Small intestine (tissue), 7 donors: ENCODE measurements around the gene THSD7A. TPM values are rescaled to one million over a fixed set of nuclear protein-coding genes. Genes with fewer than 3 reads are reported as not detected.

ENCODE experiments used
- DNase-seq, 2 donors: peaks; one replicate each; pipeline versions ENCODE4 v3.0.0 to v3.0.0-alpha.2; 2013
- FAIRE-seq: peaks from 2 replicates; lab custom pipeline; 2012; peaks lifted over from hg19 to GRCh38; lab: Jason Lieb, UNC
- H3K27ac ChIP-seq, 3 donors: one replicate each; pipeline ENCODE4 v1.5.1; 2013; ENCODE audit warnings: low read length in 2 of 3, mild to moderate bottlenecking in 2 of 3, control low read depth in 1 of 3, inconsistent platforms in 1 of 3, low read depth in 1 of 3, moderate library complexity in 1 of 3
- H3K27me3 ChIP-seq, 3 donors: one replicate each; pipeline ENCODE4 v1.6.1; 2013; ENCODE audit warnings: low read length in 3 of 3, inconsistent platforms in 1 of 3; ENCODE audit not compliant: control insufficient read depth in 3 of 3, insufficient read depth in 3 of 3
- H3K36me3 ChIP-seq, 3 donors: one replicate each; pipeline ENCODE4 v1.6.1; 2013; ENCODE audit warnings: low read length in 3 of 3, inconsistent platforms in 1 of 3, low read depth in 1 of 3, mild to moderate bottlenecking in 1 of 3, moderate library complexity in 1 of 3; ENCODE audit not compliant: control insufficient read depth in 3 of 3, insufficient read depth in 2 of 3
- H3K4me1 ChIP-seq, 3 donors: one replicate each; pipeline ENCODE4 v1.6.1; 2013; ENCODE audit warnings: low read length in 2 of 3, inconsistent platforms in 1 of 3, low read depth in 1 of 3, mild to moderate bottlenecking in 1 of 3, moderate library complexity in 1 of 3; ENCODE audit not compliant: control insufficient read depth in 3 of 3, insufficient read depth in 2 of 3
- H3K4me3 ChIP-seq, 3 donors: one replicate each; pipeline ENCODE4 v1.5.1; 2013; ENCODE audit warnings: low read length in 3 of 3, control low read depth in 1 of 3, inconsistent platforms in 1 of 3, low read depth in 1 of 3, mild to moderate bottlenecking in 1 of 3, moderate library complexity in 1 of 3
- H3K9me3 ChIP-seq, 2 donors: one replicate each; pipeline ENCODE4 v1.6.1; 2013; ENCODE audit warnings: low read depth in 1 of 2, low read length in 1 of 2; ENCODE audit not compliant: control insufficient read depth in 2 of 2, insufficient read depth in 1 of 2
- WGBS, 3 donors: extraction: QIAGEN DNeasy Blood & Tissue Kit; methylation state at CpG; one replicate each; pipeline ENCODE4 v1.1.7; 2013; 5-methylcytosine and 5-hydroxymethylcytosine counted together
- polyA plus RNA-seq, 4 donors: library from polyadenylated mRNA; stranded (reverse) in 3 of 4; unstranded in 1 of 4; fragments of 200-250 nt in 3 of 4; fragments of 120-200 nt in 1 of 4; gene quantifications; one replicate each; pipeline versions ENCODE4 v1.2.1 to v1.2.3, GENCODE V29; 2013
- donor health status: healthy with polysubstance abuse.
- donor health status: control.
- donor health status: control.
- donor health status: Bipolar disorder and iron deficiency.
- donor health status: healthy.

THSD7A gene
- polyA plus RNA-seq, 4 donors: 1.1 to 3.5 TPM; not detected in 2

DNA sequence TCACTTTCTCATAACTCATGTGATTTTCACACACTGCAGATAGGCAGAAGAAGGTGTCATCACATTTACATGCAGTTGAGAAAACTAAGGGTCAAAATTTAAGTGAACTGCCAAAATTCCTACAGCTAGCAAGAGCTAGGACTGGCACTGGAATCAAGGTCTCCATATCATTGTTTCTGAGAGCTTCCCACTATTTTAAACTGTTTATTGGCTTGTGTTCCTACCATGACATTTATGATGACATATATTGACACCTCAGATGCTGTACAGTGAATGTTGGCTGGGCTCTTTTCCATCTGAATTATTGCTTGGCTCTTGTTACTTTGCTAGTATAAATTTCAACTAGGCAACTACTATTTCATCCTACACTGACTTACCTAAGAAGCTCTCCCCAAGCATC is 2.0 kb downstream of the THSD7A start:
- no peak for FAIRE-seq
- no peaks in the 10 kb centered on the region for H3K4me1 ChIP-seq
- DNase-seq: no peak
- no peaks in the 10 kb centered on the region for H3K9me3 ChIP-seq
- no peak overlapping the region for H3K27ac ChIP-seq
- no peak overlapping the region for H3K4me3 ChIP-seq
- H3K27me3 ChIP-seq: peaks cover 0 to 26% (median 0%) of the 10 kb centered on the region in 3 donors
- no peaks in the 10 kb centered on the region for H3K36me3 ChIP-seq

- H3K9me3 ChIP-seq: no peaks in the 10 kb centered on the region
- DNase-seq (no peak), FAIRE-seq (no peak)
- WGBS, 3 donors: 95 to 96% (median 96%) methylated on average over 11 of the region's 11 CpGs
- H3K27me3 ChIP-seq: no peaks in the 10 kb centered on the region
- H3K36me3 ChIP-seq: no peaks in the 10 kb centered on the region
- no peak overlapping the region for H3K4me3 ChIP-seq
- no peaks in the 10 kb centered on the region for H3K4me1 ChIP-seq
- H3K27ac ChIP-seq: no peak overlapping the region
Measured at GRCh38 chr7:11819947-11820346, 12.1 kb downstream of the THSD7A start.

- Histone ChIP-seq H3K4me1 (no peaks in the 10 kb centered on the region), H3K27me3 (no peaks in the 10 kb centered on the region), H3K4me3 (no peak overlapping the region), H3K36me3 (no peaks in the 10 kb centered on the region), H3K27ac (no peak overlapping the region), H3K9me3 (no peaks in the 10 kb centered on the region)
- FAIRE-seq (no peak), DNase-seq (no peak)
- 87 to 89% (median 88%) methylated on average over 5 of the region's 5 CpGs for WGBS, 3 donors
Measured at GRCh38 chr7:11819271-11819670, 12.7 kb downstream of the THSD7A start.

DNA sequence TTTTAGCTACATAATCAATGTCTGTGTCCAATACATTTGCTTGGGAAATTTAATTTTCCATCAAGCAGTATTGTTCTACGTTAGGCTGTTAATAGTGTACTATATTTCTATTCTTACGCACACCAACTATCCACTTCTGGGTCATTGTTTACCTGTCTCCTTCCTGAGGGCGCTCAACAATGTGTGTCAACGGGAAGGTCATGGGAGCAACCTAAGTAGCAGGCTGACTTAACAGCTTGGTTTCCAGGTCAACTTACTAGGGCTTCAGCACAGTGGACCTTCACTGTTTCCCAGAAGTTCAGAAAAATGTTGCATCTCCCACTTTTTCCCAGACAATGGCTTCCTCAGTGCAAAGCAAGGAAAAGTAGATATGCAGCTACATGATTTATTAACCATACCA is 13.7 kb downstream of the THSD7A start:
- H3K9me3 ChIP-seq: no peaks in the 10 kb centered on the region
- DNase-seq: no peak
- no peaks in the 10 kb centered on the region for H3K4me1 ChIP-seq
- WGBS, 3 donors: 71 to 77% (median 76%) methylated on average over 4 of the region's 4 CpGs
- H3K4me3 ChIP-seq: no peak overlapping the region
- H3K27ac ChIP-seq: no peak overlapping the region
- no peaks in the 10 kb centered on the region for H3K27me3 ChIP-seq
- no peak for FAIRE-seq
- no peaks in the 10 kb centered on the region for H3K36me3 ChIP-seq

GRCh38 chr7:11817111-11817740 is 14.8 kb downstream of the THSD7A start:
- FAIRE-seq (no peak), DNase-seq (peak in 1 of 2 donors; percentile 35)
- Histone ChIP-seq H3K27ac (no peak overlapping the region), H3K4me3 (no peak overlapping the region), H3K36me3 (no peaks in the 10 kb centered on the region), H3K9me3 (no peaks in the 10 kb centered on the region), H3K4me1 (no peaks in the 10 kb centered on the region), H3K27me3 (no peaks in the 10 kb centered on the region)
- WGBS, 3 donors: 12 to 41% (median 23%) methylated on average over 4 of the region's 4 CpGs

- Histone ChIP-seq H3K36me3 (no peaks in the 10 kb centered on the region), H3K4me1 (no peaks in the 10 kb centered on the region), H3K9me3 (no peaks in the 10 kb centered on the region), H3K4me3 (no peak overlapping the region), H3K27me3 (no peaks in the 10 kb centered on the region), H3K27ac (no peak overlapping the region)
- FAIRE-seq (no peak), DNase-seq (no peak)
Measured at GRCh38 chr7:11811709-11812108, 20.3 kb downstream of the THSD7A start.

- Histone ChIP-seq H3K9me3 (no peaks in the 10 kb centered on the region), H3K4me3 (no peak overlapping the region), H3K4me1 (no peaks in the 10 kb centered on the region), H3K27me3 (no peaks in the 10 kb centered on the region), H3K36me3 (no peaks in the 10 kb centered on the region), H3K27ac (no peak overlapping the region)
- 66 to 81% (median 76%) methylated on average over 4 of the region's 4 CpGs for WGBS, 3 donors
- FAIRE-seq: no peak
- DNase-seq: no peak
Measured at GRCh38 chr7:11810043-11810625, 21.9 kb downstream of the THSD7A start.

- WGBS, 3 donors: 72 to 85% (median 73%) methylated on average over 2 of the region's 2 CpGs
- no peak for DNase-seq
- H3K4me1 ChIP-seq: no peaks in the 10 kb centered on the region
- H3K9me3 ChIP-seq: no peaks in the 10 kb centered on the region
- H3K27me3 ChIP-seq: no peaks in the 10 kb centered on the region
- H3K4me3 ChIP-seq: no peak overlapping the region
- H3K27ac ChIP-seq: no peak overlapping the region
- no peak for FAIRE-seq
- H3K36me3 ChIP-seq: no peaks in the 10 kb centered on the region
Measured at GRCh38 chr7:11807000-11807399, 25.0 kb downstream of the THSD7A start.

DNA sequence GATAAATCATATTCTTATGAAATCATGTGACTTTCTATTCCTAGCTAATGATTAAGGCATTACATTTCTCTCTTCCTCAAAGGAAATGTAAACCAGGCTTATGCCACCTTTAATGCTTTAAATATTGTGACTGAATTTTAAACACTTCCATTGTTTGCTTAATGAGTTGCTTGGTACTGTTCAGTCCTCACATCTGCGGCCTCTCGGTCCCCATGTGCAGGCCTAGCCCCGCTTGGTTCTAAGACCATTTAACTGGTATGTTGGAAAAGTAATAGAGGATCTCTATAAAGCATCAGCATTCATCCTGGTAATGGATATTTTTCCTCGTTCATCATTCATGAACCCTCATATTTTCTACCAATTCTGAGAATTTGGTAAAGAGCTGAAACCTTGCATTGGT is 27.4 kb downstream of the THSD7A start:
- Histone ChIP-seq H3K36me3 (no peaks in the 10 kb centered on the region), H3K27ac (no peak overlapping the region), H3K27me3 (no peaks in the 10 kb centered on the region), H3K4me1 (no peaks in the 10 kb centered on the region), H3K4me3 (no peak overlapping the region), H3K9me3 (no peaks in the 10 kb centered on the region)
- 89 to 91% (median 89%) methylated on average over 4 of the region's 4 CpGs for WGBS, 3 donors
- FAIRE-seq (no peak), DNase-seq (no peak)
